Effector memory CD8-positive, alpha-beta T cell (primary cell): ENCODE data around the gene HAUS7.

ENCODE experiments used
- ATAC-seq: fragments of 150-1000 bp; cut with Tn5 transposase; replicated peaks from 2 replicates; pipeline ENCODE4 v1.10.0; 2021; ENCODE audit warnings: mild to moderate bottlenecking, moderate library complexity
- DNase-seq, 3 experiments: peaks; one replicate each; pipeline ENCODE4 v3.0.0; 2021
- H3K27ac Mint-ChIP-seq, 2 donors: one replicate each; pipeline ENCODE4 v1.8.0; 2022; ENCODE audit warnings: mild to moderate bottlenecking in 2 of 2, mixed read lengths in 2 of 2, moderate library complexity in 2 of 2
- H3K27me3 Mint-ChIP-seq, 2 donors: one replicate each; pipeline ENCODE4 v1.8.0; 2022; ENCODE audit warnings: mixed read lengths in 2 of 2
- H3K36me3 Mint-ChIP-seq: one replicate; pipeline ENCODE4 v1.8.0; 2022; ENCODE audit warnings: mild to moderate bottlenecking, moderate library complexity, mixed read lengths; ENCODE audit not compliant: insufficient read depth
- H3K4me1 Mint-ChIP-seq, 2 donors: one replicate each; pipeline ENCODE4 v1.8.0; 2022; ENCODE audit warnings: low read depth in 2 of 2, mixed read lengths in 2 of 2
- H3K4me3 Mint-ChIP-seq, 2 donors: one replicate each; pipeline ENCODE4 v1.8.0; 2022; ENCODE audit warnings: mild to moderate bottlenecking in 2 of 2, mixed read lengths in 2 of 2, moderate library complexity in 2 of 2
- H3K9me3 Mint-ChIP-seq, 2 donors: one replicate each; pipeline ENCODE4 v1.8.0; 2022; ENCODE audit warnings: mixed read lengths in 2 of 2

HAUS7 gene

GRCh38 chrX:153465691-153466380, 4.5 kb downstream of the HAUS7 start:
- peaks cover 4% of the 10 kb centered on the region for H3K36me3 Mint-ChIP-seq
- ATAC-seq = no peak
- DNase-seq = no peak
- no peak overlapping the region for H3K4me3 Mint-ChIP-seq
- no peaks in the 10 kb centered on the region for H3K27me3 Mint-ChIP-seq
- no peaks in the 10 kb centered on the region for H3K9me3 Mint-ChIP-seq
- peaks cover 7% of the 10 kb centered on the region in 2 donors for H3K4me1 Mint-ChIP-seq
- no peak overlapping the region for H3K27ac Mint-ChIP-seq

GRCh38 chrX:153464116-153464515, 6.3 kb downstream of the HAUS7 start:
- peaks cover 7% of the 10 kb centered on the region in 2 donors for H3K4me1 Mint-ChIP-seq
- no peak overlapping the region for H3K4me3 Mint-ChIP-seq
- H3K27ac Mint-ChIP-seq = peak overlapping the region in 1 of 2 donors; percentile 67
- DNase-seq = no peak
- peaks cover 16% of the 10 kb centered on the region for H3K36me3 Mint-ChIP-seq
- no peaks in the 10 kb centered on the region for H3K27me3 Mint-ChIP-seq
- H3K9me3 Mint-ChIP-seq = no peaks in the 10 kb centered on the region
- ATAC-seq = no peak

DNA sequence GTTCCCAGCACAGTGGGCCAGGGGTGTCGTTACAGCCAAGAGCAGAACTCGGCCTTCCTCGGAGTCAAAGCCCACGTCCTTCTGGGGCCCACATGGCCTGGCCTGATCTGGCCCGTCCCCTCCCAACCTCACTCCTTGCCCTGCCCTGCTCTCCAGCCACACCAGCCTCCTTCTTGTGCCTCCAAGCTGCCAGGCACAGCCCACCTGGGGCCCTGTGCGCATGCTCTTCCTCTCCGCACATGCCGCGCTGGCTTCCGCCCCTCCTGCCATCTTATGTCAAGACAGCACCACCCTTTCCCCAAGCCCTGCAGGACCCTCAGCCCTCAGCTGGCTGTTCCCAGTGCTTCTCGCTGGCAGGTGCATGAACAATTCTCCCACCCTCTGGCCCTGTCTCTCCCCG, 6.8 kb downstream of the HAUS7 start:
- ATAC-seq (no peak), DNase-seq (no peak)
- Mint-ChIP-seq H3K27ac (peak overlapping the region in 1 of 2 donors; percentile 67), H3K9me3 (no peaks in the 10 kb centered on the region), H3K4me1 (peaks cover 5 to 7% of the 10 kb centered on the region in 2 donors), H3K36me3 (peaks cover 16% of the 10 kb centered on the region), H3K4me3 (no peak overlapping the region), H3K27me3 (no peaks in the 10 kb centered on the region)

- Mint-ChIP-seq H3K36me3 (peaks cover 16% of the 10 kb centered on the region), H3K9me3 (no peaks in the 10 kb centered on the region), H3K27me3 (no peaks in the 10 kb centered on the region), H3K27ac (no peak overlapping the region), H3K4me3 (no peak overlapping the region), H3K4me1 (peaks cover 5 to 7% of the 10 kb centered on the region in 2 donors)
- DNase-seq (no peak), ATAC-seq (no peak)
These were observed 7.3 kb downstream of the HAUS7 start for GRCh38 chrX:153463031-153463430.

GRCh38 chrX:153462291-153462690, 8.1 kb downstream of the HAUS7 start:
- no peak for ATAC-seq
- Mint-ChIP-seq H3K4me1 (peaks cover 3% of the 10 kb centered on the region in 2 donors), H3K36me3 (peaks cover 13% of the 10 kb centered on the region), H3K4me3 (no peak overlapping the region), H3K9me3 (no peaks in the 10 kb centered on the region), H3K27me3 (no peaks in the 10 kb centered on the region), H3K27ac (no peak overlapping the region)
- DNase-seq = no peak

DNA sequence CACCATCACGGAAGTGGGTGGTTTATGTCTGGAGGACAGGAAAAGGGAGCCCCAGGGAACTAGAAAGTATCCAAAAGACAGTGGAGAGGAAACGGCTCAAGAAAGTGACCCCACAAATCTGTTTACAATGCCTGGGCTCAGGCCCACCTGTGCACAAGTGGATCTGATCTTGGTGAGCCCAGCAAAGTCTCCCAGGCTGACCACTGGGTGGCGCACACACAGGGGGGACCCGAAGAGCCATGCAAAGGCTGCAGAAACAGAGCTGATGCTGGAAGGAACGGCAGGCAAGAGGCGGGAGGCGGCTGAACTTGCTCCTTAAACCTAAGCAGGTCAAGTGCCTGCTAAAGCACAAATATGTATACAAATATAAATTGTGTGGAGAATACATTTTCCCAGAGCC, 9.6 kb downstream of the HAUS7 start:
- ATAC-seq = peak; percentile 45
- Mint-ChIP-seq H3K36me3 (peaks cover 13% of the 10 kb centered on the region), H3K4me3 (no peak overlapping the region), H3K27me3 (no peaks in the 10 kb centered on the region), H3K27ac (no peak overlapping the region), H3K4me1 (peaks cover 0 to 1% of the 10 kb centered on the region in 2 donors), H3K9me3 (no peaks in the 10 kb centered on the region)
- DNase-seq = peak; percentile 8 to 22 (median 20)

GRCh38 chrX:153459986-153460385, 10.4 kb downstream of the HAUS7 start:
- peaks cover 0 to 1% of the 10 kb centered on the region in 2 donors for H3K4me1 Mint-ChIP-seq
- no peaks in the 10 kb centered on the region for H3K9me3 Mint-ChIP-seq
- DNase-seq = no peak
- H3K27me3 Mint-ChIP-seq = no peaks in the 10 kb centered on the region
- H3K27ac Mint-ChIP-seq = no peak overlapping the region
- no peak overlapping the region for H3K4me3 Mint-ChIP-seq
- ATAC-seq = no peak
- H3K36me3 Mint-ChIP-seq = peaks cover 13% of the 10 kb centered on the region

GRCh38 chrX:153458476-153458875, 11.9 kb downstream of the HAUS7 start:
- no peaks in the 10 kb centered on the region for H3K9me3 Mint-ChIP-seq
- no peak for ATAC-seq
- H3K36me3 Mint-ChIP-seq = peaks cover 13% of the 10 kb centered on the region
- H3K27me3 Mint-ChIP-seq = no peaks in the 10 kb centered on the region
- no peak for DNase-seq
- no peaks in the 10 kb centered on the region for H3K4me1 Mint-ChIP-seq
- H3K4me3 Mint-ChIP-seq = no peak overlapping the region
- H3K27ac Mint-ChIP-seq = no peak overlapping the region

DNA sequence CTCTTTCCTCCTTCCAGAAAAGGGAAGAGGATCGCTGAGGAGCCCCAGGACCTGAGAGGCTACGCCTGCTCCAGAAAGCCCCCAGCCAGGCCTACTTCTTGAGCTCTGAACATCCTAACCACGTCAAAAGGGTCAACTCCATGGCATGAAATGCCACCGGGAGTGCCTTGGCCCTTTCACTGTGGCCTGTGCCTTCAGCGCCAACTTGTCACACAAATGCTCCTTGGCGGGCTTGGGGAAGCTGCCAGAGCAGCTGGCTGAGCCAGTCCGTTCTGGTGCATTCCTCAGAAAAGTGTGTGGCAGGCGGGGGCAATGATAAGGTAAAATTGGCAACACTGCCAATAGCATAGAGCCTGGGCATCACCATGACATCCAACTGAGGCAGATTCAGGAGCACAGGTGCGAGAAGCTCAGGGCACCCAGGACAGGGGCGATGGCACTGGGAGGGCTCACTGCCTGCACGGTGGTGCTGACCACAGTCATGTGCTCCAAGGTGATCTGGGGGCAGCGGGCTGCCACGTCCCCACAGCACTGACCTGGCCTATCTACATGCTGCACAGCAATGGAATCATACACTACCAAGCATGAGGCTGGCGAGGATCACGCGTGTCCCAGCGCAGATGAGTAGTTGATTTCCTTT, 12.4 kb downstream of the HAUS7 start:
- H3K9me3 Mint-ChIP-seq = no peaks in the 10 kb centered on the region
- ATAC-seq (no peak), DNase-seq (no peak)
- H3K27ac Mint-ChIP-seq = no peak overlapping the region
- H3K27me3 Mint-ChIP-seq = no peaks in the 10 kb centered on the region
- H3K36me3 Mint-ChIP-seq = peaks cover 18% of the 10 kb centered on the region
- no peaks in the 10 kb centered on the region for H3K4me1 Mint-ChIP-seq
- no peak overlapping the region for H3K4me3 Mint-ChIP-seq

GRCh38 chrX:153457136-153457825, 13.1 kb downstream of the HAUS7 start:
- no peak overlapping the region for H3K4me3 Mint-ChIP-seq
- no peak for DNase-seq
- no peaks in the 10 kb centered on the region for H3K9me3 Mint-ChIP-seq
- ATAC-seq = no peak
- no peaks in the 10 kb centered on the region for H3K27me3 Mint-ChIP-seq
- H3K36me3 Mint-ChIP-seq = peaks cover 18% of the 10 kb centered on the region
- no peak overlapping the region for H3K27ac Mint-ChIP-seq
- no peaks in the 10 kb centered on the region for H3K4me1 Mint-ChIP-seq

GRCh38 chrX:153456704-153457103, 13.7 kb downstream of the HAUS7 start:
- Mint-ChIP-seq H3K36me3 (peaks cover 18% of the 10 kb centered on the region), H3K4me1 (no peaks in the 10 kb centered on the region), H3K27ac (no peak overlapping the region), H3K27me3 (no peaks in the 10 kb centered on the region), H3K4me3 (no peak overlapping the region), H3K9me3 (no peaks in the 10 kb centered on the region)
- DNase-seq (no peak), ATAC-seq (no peak)

DNA sequence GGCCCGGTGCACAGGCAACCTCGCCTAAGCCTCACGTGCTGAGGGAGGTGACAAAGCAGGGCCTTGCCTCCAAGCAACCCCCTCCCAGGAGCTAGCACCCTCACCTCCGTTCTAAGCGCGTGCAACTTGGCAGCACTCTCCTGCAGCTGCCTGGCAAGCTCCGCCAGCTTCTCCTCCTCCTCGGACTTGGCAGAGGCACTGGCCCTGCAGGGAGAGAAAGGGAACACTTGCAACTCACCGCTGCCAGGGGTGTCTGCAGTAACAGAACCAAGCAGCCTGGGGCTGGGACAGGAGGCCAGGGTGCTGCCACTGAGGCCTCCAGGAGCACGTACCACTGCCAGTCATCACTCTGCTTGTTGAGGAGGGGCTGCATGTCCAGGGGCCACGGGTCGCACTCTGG, 14.2 kb downstream of the HAUS7 start:
- no peaks in the 10 kb centered on the region for H3K9me3 Mint-ChIP-seq
- H3K27me3 Mint-ChIP-seq = no peaks in the 10 kb centered on the region
- peaks cover 18% of the 10 kb centered on the region for H3K36me3 Mint-ChIP-seq
- H3K4me1 Mint-ChIP-seq = no peaks in the 10 kb centered on the region
- no peak overlapping the region for H3K4me3 Mint-ChIP-seq
- ATAC-seq (no peak), DNase-seq (no peak)
- no peak overlapping the region for H3K27ac Mint-ChIP-seq

DNA sequence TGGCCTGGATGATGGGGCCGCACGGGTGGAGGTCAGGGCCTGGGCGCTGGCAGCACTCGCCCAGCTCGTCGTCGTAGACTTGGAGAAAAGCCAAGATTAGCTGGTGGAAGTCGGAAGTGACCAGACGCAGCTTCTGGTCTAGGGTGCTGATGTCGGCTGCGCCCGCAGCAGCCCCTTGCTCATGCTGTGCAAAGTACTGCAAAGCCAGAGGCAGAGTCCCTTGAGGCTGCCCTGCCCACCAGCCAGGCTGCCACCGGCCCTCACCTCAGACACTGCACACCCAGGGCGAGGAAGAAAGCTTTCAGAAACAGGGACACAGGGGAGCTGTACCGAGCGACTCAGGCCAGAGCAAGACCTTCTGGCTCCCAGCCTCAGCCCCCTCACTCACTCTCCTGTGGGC, 14.8 kb downstream of the HAUS7 start:
- H3K9me3 Mint-ChIP-seq = no peaks in the 10 kb centered on the region
- DNase-seq = no peak

More for the DNA sequence above, 14.8 kb downstream of the HAUS7 start:
- no peak overlapping the region for H3K4me3 Mint-ChIP-seq
- peaks cover 15% of the 10 kb centered on the region for H3K36me3 Mint-ChIP-seq
- no peak for ATAC-seq
- H3K4me1 Mint-ChIP-seq = no peaks in the 10 kb centered on the region
- H3K27ac Mint-ChIP-seq = no peak overlapping the region
- H3K27me3 Mint-ChIP-seq = no peaks in the 10 kb centered on the region
